SK-N-SH (cell line): ENCODE results near the gene SIL1. TPM values are rescaled to one million over a fixed set of nuclear protein-coding genes. Genes with fewer than 3 reads are reported as not detected.

Experiments
- CTCF ChIA-PET: fragments of 300-600, 350-600 bp; formaldehyde crosslinking; extraction: SDS; loops from one replicate; lab custom pipeline; 2021; lab: Yijun Ruan, JAX
- POLR2A ChIA-PET: fragments of 350-600 bp; sonication (Branson Sonifier 250); formaldehyde crosslinking; extraction: SDS; loops from one replicate; lab custom pipeline; 2020; ENCODE audit warnings: antibody characterized with exemption, inconsistent platforms; lab: Yijun Ruan, JAX
- DNase-seq: peaks from one replicate; pipeline ENCODE4 v3.0.0; 2012
- H2AFZ ChIP-seq: fragments of 200-600 bp; sonication (generic); 2 replicates; pipeline ENCODE4 v1.8.1; 2016; ENCODE audit warnings: antibody characterized with exemption, mild to moderate bottlenecking, low read depth
- H3F3A ChIP-seq: fragments of 200-600 bp; sonication (generic); replicated peaks from 2 replicates; pipeline ENCODE3; 2016; ENCODE audit warnings: antibody characterized with exemption, mild to moderate bottlenecking; ENCODE audit not compliant: insufficient read depth
- H3K27ac ChIP-seq, 2 experiments: fragments of 200-500 bp in 1 of 2; fragments of 200-600 bp in 1 of 2; sonication (Bioruptor generic) in 1 of 2; sonication (generic), shearing (Covaris generic) in 1 of 2; 2 replicates each; pipeline versions ENCODE4 v1.5.1 to v1.6.1; 2014 to 2016; ENCODE audit warnings: low read depth in 2 of 2, inconsistent platforms in 1 of 2, low read length in 1 of 2, mild to moderate bottlenecking in 1 of 2, mixed read lengths in 1 of 2
- H3K27me3 ChIP-seq: fragments of 200-600 bp; sonication (generic), shearing (Covaris generic); 2 replicates; pipeline ENCODE4 v1.6.1; 2016; ENCODE audit warnings: mixed run types; ENCODE audit not compliant: insufficient read depth
- H3K36me3 ChIP-seq, 2 experiments: fragments of 200-500 bp in 1 of 2; fragments of 200-600 bp in 1 of 2; sonication (Bioruptor generic) in 1 of 2; sonication (generic) in 1 of 2; replicated peaks in 1 of 2; 2 replicates each; pipeline versions ENCODE3 to v1.5.1; 2014 to 2016; ENCODE audit warnings: low read length in 1 of 2, mild to moderate bottlenecking in 1 of 2; ENCODE audit not compliant: insufficient read depth in 2 of 2, control insufficient read depth in 1 of 2
- H3K4me1 ChIP-seq, 2 experiments: fragments of 200-500 bp in 1 of 2; fragments of 200-600 bp in 1 of 2; sonication (Bioruptor generic) in 1 of 2; sonication (generic), shearing (Covaris generic) in 1 of 2; 2 replicates each; pipeline versions ENCODE4 v1.5.1 to v1.6.1; 2014 to 2016; ENCODE audit warnings: low read depth in 1 of 2, low read length in 1 of 2, mixed run types in 1 of 2; ENCODE audit not compliant: insufficient read depth in 2 of 2, control insufficient read depth in 1 of 2
- H3K4me2 ChIP-seq: fragments of 200-600 bp; sonication (generic), shearing (Covaris generic); 2 replicates; pipeline ENCODE4 v1.6.1; 2017; ENCODE audit warnings: mixed run types
- H3K4me3 ChIP-seq, 2 experiments: fragments of 200-500 bp in 1 of 2; fragments of 200-600 bp in 1 of 2; sonication (Bioruptor generic) in 1 of 2; sonication (generic), shearing (Covaris generic) in 1 of 2; 2 replicates each; pipeline versions ENCODE4 v1.5.1 to v1.8.1; 2014 to 2016; ENCODE audit warnings: low read depth in 2 of 2, inconsistent platforms in 1 of 2, low read length in 1 of 2, mild to moderate bottlenecking in 1 of 2, mixed read lengths in 1 of 2, moderate library complexity in 1 of 2
- H3K79me2 ChIP-seq: fragments of 200-600 bp; sonication (generic); 2 replicates; pipeline ENCODE4 v1.8.1; 2017; ENCODE audit warnings: mild to moderate bottlenecking; ENCODE audit not compliant: insufficient read depth
- H3K9ac ChIP-seq: fragments of 200-600 bp; sonication (generic); 2 replicates; pipeline ENCODE4 v1.6.1; 2017; ENCODE audit warnings: mixed run types
- H3K9me2 ChIP-seq: fragments of 200-600 bp; sonication (generic); 2 replicates; pipeline ENCODE4 v1.6.1; 2017; ENCODE audit warnings: mixed run types
- H3K9me3 ChIP-seq: fragments of 200-600 bp; sonication (generic); 2 replicates; pipeline ENCODE4 v1.6.1; 2017; ENCODE audit warnings: mixed run types, mild to moderate bottlenecking, moderate library complexity
- H4K20me1 ChIP-seq: fragments of 200-600 bp; sonication (generic); 2 replicates; pipeline ENCODE4 v1.6.1; 2017; ENCODE audit warnings: mild to moderate bottlenecking, mixed run types; ENCODE audit not compliant: insufficient read depth
- CHD2 ChIP-seq: fragments of 150-350 bp; IDR thresholded peaks from 2 replicates; pipeline ENCODE4 v1.6.1; 2018; ENCODE audit warnings: low read length; ENCODE audit not compliant: partially characterized antibody
- ELF1 ChIP-seq: IDR thresholded peaks from 2 replicates; pipeline ENCODE4 v1.4.0; 2012
- EZH2phosphoT487 ChIP-seq: fragments of 200-600 bp; sonication (generic); IDR thresholded peaks from 2 replicates; pipeline ENCODE4 v1.6.1; 2017; ENCODE audit warnings: low read depth, mixed run types, mild to moderate bottlenecking, antibody characterized with exemption, moderate library complexity, borderline replicate concordance
- FOSL2 ChIP-seq: IDR thresholded peaks from 2 replicates; pipeline ENCODE4 v1.4.0; 2012; ENCODE audit warnings: low read depth, mild to moderate bottlenecking, moderate library complexity, borderline replicate concordance
- GABPA ChIP-seq: IDR thresholded peaks from 2 replicates; pipeline ENCODE4 v1.4.0; 2012; ENCODE audit warnings: low read depth, mild to moderate bottlenecking
- MAX ChIP-seq: IDR thresholded peaks from 2 replicates; pipeline ENCODE4 v1.4.0; 2012; ENCODE audit warnings: low read depth
- MEF2A ChIP-seq: IDR thresholded peaks from 2 replicates; pipeline ENCODE4 v1.4.0; 2012; ENCODE audit warnings: low read depth, borderline replicate concordance
- MXI1 ChIP-seq: IDR thresholded peaks from 2 replicates; pipeline ENCODE4 v1.6.1; 2012; ENCODE audit warnings: mild to moderate bottlenecking, low read depth, low read length, improper control_type of control experiment
- RAD21 ChIP-seq: IDR thresholded peaks from 2 replicates; pipeline ENCODE4 v1.6.1; 2012; ENCODE audit warnings: mild to moderate bottlenecking, low read length
- RCOR1 ChIP-seq: fragments of 150-350 bp; IDR thresholded peaks from 2 replicates; pipeline ENCODE4 v1.6.1; 2017; ENCODE audit warnings: antibody characterized with exemption, low read length
- SIN3A ChIP-seq: IDR thresholded peaks from 2 replicates; pipeline ENCODE4 v1.6.1; 2012; ENCODE audit warnings: low read depth, mild to moderate bottlenecking, low read length, moderate library complexity, borderline replicate concordance
- SMC3 ChIP-seq: IDR thresholded peaks from 2 replicates; pipeline ENCODE4 v1.6.1; 2012; ENCODE audit warnings: low read depth, low read length, improper control_type of control experiment
- TAF1 ChIP-seq: IDR thresholded peaks from 2 replicates; pipeline ENCODE4 v1.6.1; 2012; ENCODE audit warnings: low read depth, mild to moderate bottlenecking, low read length, moderate library complexity, borderline replicate concordance
- TCF12 ChIP-seq: IDR thresholded peaks from 2 replicates; pipeline ENCODE4 v1.4.0; 2012
- WGBS: methylation state at CpG from one replicate; pipeline ENCODE4 v1.1.6; 2017; ENCODE audit warnings: low lambda C conversion rate; 5-methylcytosine and 5-hydroxymethylcytosine counted together
- polyA plus RNA-seq, 3 experiments: library from polyadenylated mRNA; depleted of rRNA; stranded (reverse); fragments of >200 nt; gene quantifications; 2 replicates each; pipeline ENCODE4 v1.2.3, GENCODE V29; 2012
- TF ChIP-seq, protein P1 (sequence below): fragments of 150-350 bp; IDR thresholded peaks from 2 replicates; pipeline ENCODE4 v1.6.1; 2017; ENCODE audit warnings: antibody characterized with exemption, low read length, low read depth, borderline replicate concordance
- TF ChIP-seq, protein P2 (sequence below): IDR thresholded peaks from 2 replicates; pipeline ENCODE4 v1.6.1; 2012; ENCODE audit warnings: mild to moderate bottlenecking, low read depth, low read length, moderate library complexity

The SIL1 gene
- polyA plus RNA-seq, 1 of the 3 experiments (the other 2 are of a cell fraction), result 25.9 TPM

DNA sequence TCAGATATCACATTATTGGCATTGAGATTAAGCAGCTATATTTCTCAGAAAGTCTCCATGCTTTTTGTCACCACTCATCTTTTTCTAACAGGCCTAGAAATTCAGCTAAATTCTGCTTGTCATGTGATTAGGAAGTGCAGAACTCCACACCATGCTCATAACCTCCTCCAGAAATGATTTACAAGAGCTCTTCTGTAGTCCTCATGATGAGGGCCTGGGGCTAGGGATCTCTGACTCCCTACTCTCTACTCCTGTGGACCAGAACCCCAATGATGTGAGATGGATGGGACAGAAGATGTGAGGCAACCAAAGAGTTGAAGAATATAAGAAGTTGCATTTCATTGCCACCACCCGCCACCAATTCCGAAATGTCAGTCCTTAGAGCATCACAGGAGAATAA lies 16.5 kb upstream of the SIL1 start:
- H3K9me2 ChIP-seq, result no peaks in the 10 kb centered on the region
- H3K9ac ChIP-seq, result no peak overlapping the region
- H3F3A ChIP-seq, result no peaks in the 10 kb centered on the region
- no peaks in the 10 kb centered on the region for H4K20me1 ChIP-seq
- 92% methylated on average over 2 of the region's 2 CpGs for WGBS
- no peak overlapping the region for H3K4me3 ChIP-seq
- no peaks in the 10 kb centered on the region for H3K27me3 ChIP-seq
- no peak overlapping the region for H3K4me2 ChIP-seq
- TF ChIP-seq, protein P1, sequence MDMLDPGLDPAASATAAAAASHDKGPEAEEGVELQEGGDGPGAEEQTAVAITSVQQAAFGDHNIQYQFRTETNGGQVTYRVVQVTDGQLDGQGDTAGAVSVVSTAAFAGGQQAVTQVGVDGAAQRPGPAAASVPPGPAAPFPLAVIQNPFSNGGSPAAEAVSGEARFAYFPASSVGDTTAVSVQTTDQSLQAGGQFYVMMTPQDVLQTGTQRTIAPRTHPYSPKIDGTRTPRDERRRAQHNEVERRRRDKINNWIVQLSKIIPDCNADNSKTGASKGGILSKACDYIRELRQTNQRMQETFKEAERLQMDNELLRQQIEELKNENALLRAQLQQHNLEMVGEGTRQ, result no peak
- no peak for TF ChIP-seq EZH2phosphoT487
- TF ChIP-seq SMC3, result no peak
- no peak for TF ChIP-seq TAF1
- TF ChIP-seq, protein P2, sequence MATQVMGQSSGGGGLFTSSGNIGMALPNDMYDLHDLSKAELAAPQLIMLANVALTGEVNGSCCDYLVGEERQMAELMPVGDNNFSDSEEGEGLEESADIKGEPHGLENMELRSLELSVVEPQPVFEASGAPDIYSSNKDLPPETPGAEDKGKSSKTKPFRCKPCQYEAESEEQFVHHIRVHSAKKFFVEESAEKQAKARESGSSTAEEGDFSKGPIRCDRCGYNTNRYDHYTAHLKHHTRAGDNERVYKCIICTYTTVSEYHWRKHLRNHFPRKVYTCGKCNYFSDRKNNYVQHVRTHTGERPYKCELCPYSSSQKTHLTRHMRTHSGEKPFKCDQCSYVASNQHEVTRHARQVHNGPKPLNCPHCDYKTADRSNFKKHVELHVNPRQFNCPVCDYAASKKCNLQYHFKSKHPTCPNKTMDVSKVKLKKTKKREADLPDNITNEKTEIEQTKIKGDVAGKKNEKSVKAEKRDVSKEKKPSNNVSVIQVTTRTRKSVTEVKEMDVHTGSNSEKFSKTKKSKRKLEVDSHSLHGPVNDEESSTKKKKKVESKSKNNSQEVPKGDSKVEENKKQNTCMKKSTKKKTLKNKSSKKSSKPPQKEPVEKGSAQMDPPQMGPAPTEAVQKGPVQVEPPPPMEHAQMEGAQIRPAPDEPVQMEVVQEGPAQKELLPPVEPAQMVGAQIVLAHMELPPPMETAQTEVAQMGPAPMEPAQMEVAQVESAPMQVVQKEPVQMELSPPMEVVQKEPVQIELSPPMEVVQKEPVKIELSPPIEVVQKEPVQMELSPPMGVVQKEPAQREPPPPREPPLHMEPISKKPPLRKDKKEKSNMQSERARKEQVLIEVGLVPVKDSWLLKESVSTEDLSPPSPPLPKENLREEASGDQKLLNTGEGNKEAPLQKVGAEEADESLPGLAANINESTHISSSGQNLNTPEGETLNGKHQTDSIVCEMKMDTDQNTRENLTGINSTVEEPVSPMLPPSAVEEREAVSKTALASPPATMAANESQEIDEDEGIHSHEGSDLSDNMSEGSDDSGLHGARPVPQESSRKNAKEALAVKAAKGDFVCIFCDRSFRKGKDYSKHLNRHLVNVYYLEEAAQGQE, result no peak
- TF ChIP-seq SIN3A, result no peak
- TF ChIP-seq GABPA, result no peak
- no peak for TF ChIP-seq ELF1
- no peak for TF ChIP-seq RCOR1
- no peak for TF ChIP-seq MEF2A
- no peak for TF ChIP-seq TCF12
- no peak for TF ChIP-seq FOSL2
- TF ChIP-seq MAX, result no peak
- TF ChIP-seq CHD2, result no peak
- TF ChIP-seq MXI1, result no peak
- TF ChIP-seq RAD21, result no peak
- TF ChIP-seq, all 33 proteins: peak for 0
- no peak overlapping the region for H3K27ac ChIP-seq
- ChIA-PET CTCF (no interaction called here), POLR2A (no interaction called here)
- H3K36me3 ChIP-seq, result no peaks in the 10 kb centered on the region
- no peak overlapping the region for H2AFZ ChIP-seq
- H3K4me1 ChIP-seq, result no peaks in the 10 kb centered on the region; a peak in 1 of 4 replicates
- no peaks in the 10 kb centered on the region for H3K79me2 ChIP-seq
- DNase-seq, result no peak
- H3K9me3 ChIP-seq, result no peaks in the 10 kb centered on the region
